Measurements from ENCODE around the gene NLK.
"Not testable (repeated sequence)": the region's sequence is repeated elsewhere in the genome, so short reads cannot be mapped to it uniquely, and the experiment has no call there.

Gene NLK

DNA sequence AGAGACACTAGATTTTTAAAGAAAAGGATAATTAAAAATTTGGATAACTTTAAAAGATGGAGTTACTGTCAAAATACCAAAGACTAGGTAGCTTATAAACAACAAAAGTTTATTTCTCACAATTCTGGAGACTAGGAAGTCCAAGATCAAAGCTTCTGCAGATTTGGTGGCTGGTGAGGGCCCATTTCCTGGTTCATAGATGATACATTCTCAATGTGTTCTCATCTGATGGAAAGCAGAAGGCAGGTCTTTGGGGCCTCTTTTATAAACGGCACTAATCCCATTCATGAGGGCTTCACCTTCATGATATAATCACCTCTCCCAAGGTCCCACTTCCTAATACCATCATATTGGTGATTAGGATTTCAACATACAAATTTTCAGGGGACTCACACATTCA lies 33.7 kb downstream of the NLK start:
- DNase-seq, result no peak

DNA sequence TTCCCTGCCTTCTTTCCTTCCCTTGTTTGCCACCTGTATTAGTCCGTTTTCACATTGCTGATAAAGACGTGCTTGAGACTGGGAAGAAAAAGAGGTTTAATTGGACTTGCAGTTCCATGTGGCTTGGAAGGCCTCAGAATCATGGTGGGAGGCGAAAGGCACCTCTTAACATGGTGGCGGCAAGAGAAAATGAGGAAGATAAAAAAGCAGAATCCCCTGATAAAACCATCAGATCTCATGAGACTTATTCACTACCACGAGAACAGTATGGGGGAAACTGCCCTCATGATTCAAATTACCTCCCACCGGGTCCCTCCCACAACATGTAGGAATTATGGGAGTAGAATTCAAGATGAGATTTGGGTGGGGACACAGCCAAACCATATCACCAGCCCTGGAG lies 34.7 kb downstream of the NLK start:
- DNase-seq, result not testable (repeated sequence)

- no peak for DNase-seq
These were observed 36.1 kb downstream of the NLK start for GRCh38 chr17:28078341-28079229.

DNA sequence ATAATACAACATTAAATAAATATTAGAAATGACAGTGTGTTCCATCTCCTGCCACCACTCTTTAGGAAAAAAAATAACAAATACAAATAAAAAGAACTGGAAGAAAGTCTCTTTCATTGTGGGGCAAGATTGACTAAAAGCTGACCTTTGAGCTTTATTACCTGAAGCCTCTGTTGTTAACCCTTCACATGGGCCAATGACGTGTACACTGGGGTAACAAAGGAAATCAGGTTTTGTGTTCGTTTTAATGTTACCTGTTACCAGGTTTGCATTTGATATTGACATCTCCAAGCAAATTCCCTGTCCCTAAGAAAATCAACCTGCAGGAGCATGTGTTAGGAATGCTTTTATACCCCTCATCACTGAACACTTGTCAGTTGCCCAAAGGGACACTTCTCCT lies 39.0 kb downstream of the NLK start:
- no peak for DNase-seq

- DNase-seq, result no peak
These were observed 43.3 kb downstream of the NLK start for GRCh38 chr17:28085766-28086165.

DNA sequence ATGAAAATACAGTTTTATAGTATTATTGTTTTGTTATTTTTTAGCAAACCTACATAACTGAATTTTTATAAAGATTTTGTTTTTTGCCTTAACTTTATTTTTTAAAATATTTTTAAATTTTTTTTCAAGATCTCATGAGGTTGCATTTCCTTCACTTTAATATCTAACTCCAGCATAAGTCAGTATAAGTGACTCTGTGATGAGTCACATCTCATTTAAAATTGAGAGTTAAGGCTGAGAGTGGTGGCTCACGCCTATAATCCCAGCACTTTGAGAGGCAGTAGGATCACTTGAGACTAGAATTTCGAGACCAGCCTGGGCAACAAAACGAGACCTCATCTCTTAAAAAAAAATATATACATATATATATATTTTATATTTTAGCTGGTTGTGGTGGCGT lies 44.0 kb downstream of the NLK start:
- no peak for DNase-seq

- DNase-seq, result no peak
These were observed 45.3 kb downstream of the NLK start for GRCh38 chr17:28087743-28088142.

DNA sequence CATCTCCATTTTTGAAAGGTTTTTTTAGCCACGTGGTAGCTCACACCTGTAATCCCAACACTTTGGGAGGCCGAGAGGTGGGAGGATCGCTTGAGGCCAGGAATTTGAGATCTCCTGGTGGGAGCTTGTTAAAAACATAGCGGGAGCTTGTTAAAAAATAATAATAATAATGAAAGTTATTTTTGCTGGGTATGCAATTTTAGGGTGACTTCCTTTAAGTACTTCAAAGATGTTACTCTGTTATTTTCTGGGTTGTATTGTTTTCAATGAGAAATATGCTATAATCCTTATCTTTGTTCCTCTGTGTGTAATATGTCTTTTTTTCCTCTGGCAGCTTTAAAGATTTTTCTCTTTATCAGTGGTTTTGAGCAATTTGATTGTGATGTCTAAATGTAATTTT lies 48.1 kb downstream of the NLK start:
- no peak for DNase-seq

GRCh38 chr17:28092088-28092487 lies 49.6 kb downstream of the NLK start:
- DNase-seq, result no peak

DNA sequence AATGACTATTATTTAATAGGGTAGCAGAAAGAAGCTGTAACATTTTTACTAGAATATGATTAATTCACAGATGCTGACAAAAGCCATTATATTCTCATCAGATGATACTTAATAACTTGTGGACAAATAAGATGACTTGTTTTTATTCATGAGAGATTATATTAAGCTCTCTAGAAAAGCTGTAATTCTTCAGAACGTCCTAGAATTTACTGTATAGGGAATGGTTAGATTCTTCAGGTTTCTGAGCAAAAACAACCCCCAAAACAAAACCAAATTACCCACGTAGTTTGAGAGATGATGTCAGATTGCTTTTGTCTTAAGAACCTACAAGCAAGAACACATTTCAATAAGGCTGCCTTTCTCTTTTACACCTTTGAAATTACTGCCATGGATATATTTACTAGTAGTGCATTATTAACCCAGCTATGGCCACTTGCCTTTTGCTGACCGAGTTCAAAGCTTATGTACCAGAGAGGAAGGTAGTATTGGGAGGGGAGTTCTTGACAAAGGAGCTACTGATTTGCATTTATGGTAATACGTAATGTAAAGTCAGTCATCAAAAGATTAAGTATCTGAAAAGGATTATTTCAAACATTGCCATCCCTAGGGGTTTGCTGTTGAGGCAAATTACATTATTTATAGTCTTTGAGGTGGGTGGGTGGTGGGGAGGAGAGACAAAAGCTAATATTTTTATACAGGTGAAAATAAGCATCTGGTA lies 51.7 kb downstream of the NLK start:
- DNase-seq, result no peak

DNA sequence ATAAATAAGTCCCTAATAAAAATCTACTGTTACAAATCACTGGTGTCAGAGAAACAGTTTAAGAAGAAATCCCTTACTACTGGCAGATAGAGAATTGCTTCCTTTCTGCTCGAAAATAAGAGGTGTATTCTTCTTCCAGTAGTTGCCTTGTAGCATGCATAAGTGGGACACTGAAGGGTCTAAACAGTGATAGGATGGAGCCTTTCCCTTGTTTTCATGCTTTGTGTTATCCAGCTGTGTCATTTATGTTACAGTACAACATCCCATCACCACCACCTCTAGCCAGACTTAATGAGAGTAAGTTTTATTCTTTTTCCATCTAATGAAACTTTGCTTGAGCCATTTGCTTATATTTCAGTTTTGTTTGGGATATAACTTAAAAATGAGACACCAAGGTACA lies 54.3 kb downstream of the NLK start:
- no peak for DNase-seq

DNA sequence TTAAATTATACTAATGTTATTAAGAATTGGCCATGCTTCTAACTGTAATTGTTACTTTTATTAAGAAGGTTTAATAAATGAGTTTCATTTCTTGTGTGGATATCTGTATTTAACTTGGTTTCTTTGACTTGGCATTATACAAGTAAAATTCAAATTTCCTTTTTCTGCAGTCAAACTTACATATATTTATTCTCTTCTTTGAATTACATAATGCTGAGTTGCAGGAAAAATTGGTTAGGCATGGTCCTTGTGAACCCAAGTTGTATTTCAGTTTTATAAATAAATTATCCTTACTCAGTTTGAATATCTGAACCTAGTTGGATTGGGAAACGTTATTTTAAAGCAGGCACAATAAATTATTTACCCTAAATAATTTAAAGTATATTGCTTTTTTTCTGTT lies 54.8 kb downstream of the NLK start:
- no peak for DNase-seq

DNA sequence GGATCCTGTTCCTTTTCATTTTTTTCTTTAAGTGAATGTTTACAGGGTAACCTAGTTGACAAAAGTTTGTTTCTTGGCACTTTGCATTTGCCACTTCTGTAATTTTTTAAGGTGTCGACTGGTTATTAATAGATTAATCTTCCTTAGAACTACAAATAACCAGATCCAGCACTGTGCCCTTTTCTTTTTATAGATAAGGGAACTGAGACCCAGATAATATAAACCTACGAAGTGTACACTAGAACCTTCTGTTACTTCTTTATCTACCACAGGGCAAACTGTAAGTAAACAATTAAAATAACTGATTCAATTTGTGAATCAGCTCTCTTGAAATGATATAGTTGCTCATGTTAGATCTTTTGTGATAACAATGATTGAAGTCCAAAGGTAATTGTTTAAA lies 55.4 kb downstream of the NLK start:
- DNase-seq, result no peak

- not testable (repeated sequence) for DNase-seq
These were observed 56.1 kb downstream of the NLK start for GRCh38 chr17:28098591-28098990.

DNA sequence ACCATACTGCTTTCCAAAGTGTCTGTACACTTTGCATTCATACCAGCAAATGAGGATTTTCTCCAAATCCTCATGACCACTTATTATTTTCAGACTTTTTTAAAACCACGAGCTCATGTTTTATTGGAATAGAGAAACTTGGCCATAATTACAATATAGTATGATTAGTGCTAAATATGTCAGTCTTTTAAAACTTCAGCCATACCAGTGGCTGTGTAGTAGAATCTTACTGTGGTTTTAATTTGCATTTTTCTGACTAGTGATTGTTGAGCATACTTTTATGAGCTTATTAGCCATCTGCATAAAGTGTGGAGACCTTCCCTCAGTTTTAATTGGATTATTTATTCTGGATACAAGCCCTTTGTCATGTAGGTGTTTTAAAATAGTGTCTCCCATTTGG lies 57.8 kb downstream of the NLK start:
- DNase-seq, result no peak

DNA sequence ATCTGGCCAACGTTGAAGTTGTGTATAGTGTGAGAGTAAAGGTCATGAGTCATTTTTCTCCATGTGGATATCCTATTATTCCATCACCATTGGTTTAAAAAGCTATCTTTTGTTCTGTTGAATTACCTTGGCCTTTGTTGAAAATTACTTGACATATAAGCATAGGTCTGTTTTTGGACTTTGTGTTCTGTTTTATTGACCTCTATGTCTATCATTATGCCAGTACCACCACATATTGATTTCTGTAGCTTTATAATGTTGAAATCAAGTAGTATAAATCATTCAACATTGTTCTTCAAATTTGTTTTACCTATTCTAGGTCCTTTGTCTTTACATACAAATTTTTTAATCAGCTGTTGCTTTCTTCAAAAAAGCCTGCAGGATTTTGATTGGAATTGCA lies 58.5 kb downstream of the NLK start:
- DNase-seq, result no peak

- no peak for DNase-seq
These were observed 59.4 kb downstream of the NLK start for GRCh38 chr17:28101919-28102318.

GRCh38 chr17:28105501-28105900 lies 63.0 kb downstream of the NLK start:
- no peak for DNase-seq

DNA sequence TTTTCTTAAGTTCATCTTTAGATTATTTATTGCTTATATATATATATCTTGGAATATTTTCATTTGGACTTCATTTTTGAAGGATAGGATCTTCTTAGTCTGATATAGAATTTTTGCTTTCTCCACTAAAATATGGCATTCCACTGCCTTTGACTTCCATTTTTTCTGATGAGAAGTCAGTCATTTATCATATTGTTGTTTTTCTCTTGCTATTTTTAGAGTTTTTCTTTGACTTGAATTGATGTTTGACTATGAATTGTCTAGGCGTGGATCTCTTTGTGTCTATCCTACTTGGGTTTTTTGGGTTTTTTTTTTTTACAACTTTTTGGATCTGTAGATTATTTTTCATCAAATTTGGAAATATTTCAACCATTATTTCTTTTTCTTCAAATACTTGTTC lies 67.7 kb downstream of the NLK start:
- no peak for DNase-seq

- no peak for DNase-seq
These were observed 69.7 kb downstream of the NLK start for GRCh38 chr17:28112181-28112580.

DNA sequence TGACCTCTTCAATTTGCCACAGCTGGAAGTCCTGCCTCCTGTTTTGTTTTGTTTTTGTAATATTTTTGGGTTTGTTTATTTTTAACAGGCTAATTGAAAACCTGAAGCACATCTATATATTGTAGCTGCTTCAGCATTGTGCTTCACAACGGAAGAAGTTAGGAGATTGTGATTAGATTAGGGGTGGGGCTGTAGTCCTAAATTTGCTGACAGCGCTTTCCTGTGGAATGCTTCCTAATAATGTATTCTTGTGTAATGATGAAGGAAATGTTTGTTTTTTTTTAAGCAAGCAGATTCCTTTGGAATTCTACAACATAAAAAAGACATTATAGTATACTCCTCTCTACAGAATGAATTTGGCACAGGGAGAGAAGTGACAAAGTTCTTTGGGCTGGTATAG lies 70.1 kb downstream of the NLK start:
- no peak for DNase-seq

GRCh38 chr17:28113269-28113668 lies 70.8 kb downstream of the NLK start:
- DNase-seq, result no peak

- DNase-seq, result no peak
These were observed 72.6 kb downstream of the NLK start for GRCh38 chr17:28115046-28115445.

DNA sequence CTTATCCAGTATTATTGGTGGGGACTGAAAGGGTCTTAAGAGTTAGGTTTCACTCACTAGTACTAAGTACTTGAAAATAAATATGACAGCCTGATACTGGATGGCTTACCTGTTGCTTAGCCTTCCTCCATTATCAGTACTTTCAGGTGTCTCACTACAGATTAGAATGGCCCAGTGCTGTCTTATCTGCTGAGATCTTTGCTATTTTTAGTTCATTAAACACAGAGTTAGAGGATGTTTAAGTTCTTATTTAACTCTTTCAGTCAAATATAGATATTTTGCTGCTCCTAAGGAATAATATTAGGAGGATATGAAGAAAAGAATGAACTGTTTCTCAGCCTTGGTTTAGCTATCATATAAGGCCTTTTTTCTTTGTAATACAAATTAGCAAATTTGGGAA lies 74.8 kb downstream of the NLK start:
- no peak for DNase-seq

DNA sequence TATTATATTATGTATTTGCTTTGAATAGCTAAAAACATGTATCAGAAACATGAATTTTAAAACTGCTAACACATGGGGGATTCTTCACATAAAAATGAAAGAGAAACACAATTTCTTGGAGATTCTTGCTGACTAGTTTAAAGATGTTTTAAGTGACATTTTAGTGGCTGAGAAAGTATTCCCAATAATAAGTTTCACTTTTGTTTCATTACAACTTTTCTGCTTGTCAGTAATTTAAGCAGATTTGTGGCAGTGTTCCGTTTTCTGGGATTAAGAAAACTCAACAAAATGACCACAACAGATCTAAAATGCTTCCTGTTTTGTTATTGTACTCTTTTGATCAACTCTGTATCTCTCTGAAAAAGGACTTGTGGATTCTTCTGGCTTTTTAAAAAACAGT lies 75.9 kb downstream of the NLK start:
- peak; percentile 5 for DNase-seq
